Esophagus muscularis mucosa (tissue), 4 donors: Measurements from ENCODE around the gene CXCL17. TPM values are rescaled to one million over a fixed set of nuclear protein-coding genes. Genes with fewer than 3 reads are reported as not detected.
"Not testable (repeated sequence)": the region's sequence is repeated elsewhere in the genome, so short reads cannot be mapped to it uniquely, and the experiment has no call there.

Experiments
- DNase-seq: peaks from one replicate; pipeline ENCODE4 v3.0.0-alpha.2; 2017; ENCODE audit errors: extremely low spot score
- H3K27ac ChIP-seq, 4 donors: fragments of 200-600 bp; sonication (generic); replicated peaks in 1 of 4; 1 replicate in 3 of 4; 2 replicates in 1 of 4; pipeline ENCODE4 v1.5.1; 2016 to 2019; ENCODE audit warnings: mild to moderate bottlenecking in 1 of 4
- H3K27me3 ChIP-seq, 4 donors: fragments of 200-600 bp; sonication (generic); one replicate each; pipeline versions ENCODE4 v1.5.1 to v1.6.0; 2016 to 2019
- H3K36me3 ChIP-seq, 4 donors: fragments of 200-600 bp; sonication (generic); one replicate each; pipeline ENCODE4 v1.5.1; 2016 to 2019
- H3K4me1 ChIP-seq, 4 donors: fragments of 200-600 bp; sonication (generic); one replicate each; pipeline ENCODE4 v1.5.1; 2016 to 2019
- H3K4me3 ChIP-seq, 4 donors: fragments of 200-600 bp; sonication (generic); 1 replicate in 2 of 4; 2 replicates in 2 of 4; pipeline ENCODE4 v1.5.1; 2016 to 2019; ENCODE audit warnings: mild to moderate bottlenecking in 4 of 4, moderate library complexity in 1 of 4
- H3K9me3 ChIP-seq, 4 donors: fragments of 200-600 bp; sonication (generic); 1 replicate in 3 of 4; 2 replicates in 1 of 4; pipeline ENCODE4 v1.5.1; 2016 to 2019
- EP300 ChIP-seq: sonication (generic); formaldehyde crosslinking; IDR thresholded peaks from one replicate; pipeline ENCODE4 v1.6.1; 2017; ENCODE audit warnings: antibody characterized with exemption
- POLR2A ChIP-seq: fragments of 450-650 bp; IDR thresholded peaks from one replicate; pipeline ENCODE4 v1.6.1; 2017; ENCODE audit warnings: antibody characterized with exemption, moderate library complexity, mild to moderate bottlenecking, low read depth
- POLR2AphosphoS5 ChIP-seq, 2 donors: sonication (generic); formaldehyde crosslinking; IDR thresholded peaks; one replicate each; pipeline ENCODE4 v1.6.1; 2017; ENCODE audit warnings: antibody characterized with exemption in 2 of 2
- whole genome bisulfite sequencing: methylation state at CpG from one replicate; pipeline ENCODE4 v1.1.5; 2018; 5-methylcytosine and 5-hydroxymethylcytosine counted together
- intact Hi-C: fragments of 100-400 bp; cut with DNase I; formaldehyde crosslinking; loops from one replicate; pipeline ENCODE4 v1.15.1; 2023
- total RNA-seq, 4 donors: library from RNA; depleted of rRNA; stranded (reverse); fragments of >200 nt; gene quantifications; one replicate each; pipeline versions ENCODE4 v1.1.0 to v1.2.1, GENCODE V29; 2016
- TF ChIP-seq, protein P1 (sequence below), 3 experiments: fragments of 200-600 bp in 2 of 3; fragments of 450-650 bp in 1 of 3; sonication (generic) in 2 of 3; IDR thresholded peaks; one replicate each; pipeline ENCODE4 v1.5.1; 2017 to 2019; ENCODE audit warnings: antibody characterized with exemption in 3 of 3, mild to moderate bottlenecking in 2 of 3, moderate library complexity in 1 of 3

The CXCL17 gene
- total RNA-seq = 1 to 10 TPM in 1 of 4 donors, not detected in 3; 1.2 TPM

- 99% methylated on average over 7 of the region's 7 CpGs for WGBS
- intact Hi-C loops = no loop called here
- no peak within 1 kb of the TSS for H3K4me3 ChIP-seq
- H3K36me3 ChIP-seq = no peaks in the 10 kb centered on the region
- no peaks in the 10 kb centered on the region for H3K9me3 ChIP-seq
- H3K4me1 ChIP-seq = peaks cover 0 to 7% (median 2%) of the 10 kb centered on the region in 4 donors
- H3K27me3 ChIP-seq = peaks cover 0 to 4% (median 0%) of the 10 kb centered on the region in 4 donors
- no peak for DNase-seq
- TF ChIP-seq POLR2AphosphoS5 (IDR thresholded peaks at IDR 0.05) = no peak
- H3K27ac ChIP-seq = no peak within 1 kb of the TSS
Measured at GRCh38 chr19:42442833-42443232, at the start of gene CXCL17. Gene CXCL17 (minus strand): TSS chr19:42442946. CDS start chr19:42442832, 114 bp downstream.

DNA sequence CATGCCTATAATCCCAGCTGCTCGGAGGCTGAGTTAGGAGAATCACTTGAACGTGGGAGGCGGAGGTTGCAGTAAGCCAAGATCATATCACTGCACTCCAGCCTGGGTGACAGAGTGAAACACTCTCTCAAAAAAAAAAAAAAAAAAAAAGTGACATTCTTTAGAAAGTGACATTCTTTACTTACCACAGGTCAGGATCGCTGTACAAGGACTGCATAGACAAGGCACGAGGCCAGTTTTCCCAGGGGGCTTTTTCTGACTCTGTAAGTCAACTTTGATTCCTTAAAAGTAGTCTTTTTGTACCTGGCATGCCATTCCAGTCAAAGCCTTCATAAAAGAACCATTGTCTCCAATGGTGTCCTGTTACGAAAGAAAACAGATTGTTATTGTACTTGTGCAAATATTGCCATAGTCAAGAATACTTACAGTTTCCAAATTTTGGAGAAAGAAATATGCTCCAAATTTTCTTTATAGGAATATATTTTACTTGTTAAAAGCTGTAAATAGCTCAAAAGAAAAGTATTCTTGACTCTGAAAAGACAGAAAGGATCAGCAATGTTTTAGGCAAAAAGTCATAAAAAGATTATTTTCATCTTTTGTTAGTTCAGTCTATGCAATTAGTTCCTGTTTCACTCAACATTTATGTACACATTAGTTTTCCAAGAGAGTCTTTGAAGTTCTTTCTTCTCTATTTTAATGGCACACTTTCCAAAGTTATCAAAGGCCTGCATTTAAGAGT, 46.2 kb upstream of the CXCL17 start:
- DNase-seq = no peak
- WGBS = 83% methylated on average over 6 of the region's 6 CpGs
- Histone ChIP-seq H3K36me3 (no peaks in the 10 kb centered on the region), H3K27ac (no peak overlapping the region), H3K4me3 (no peak overlapping the region), H3K4me1 (no peaks in the 10 kb centered on the region), H3K9me3 (no peaks in the 10 kb centered on the region), H3K27me3 (no peaks in the 10 kb centered on the region)
- intact Hi-C loops = no loop called here
- no peak for TF ChIP-seq POLR2AphosphoS5 (IDR thresholded peaks at IDR 0.05)
- TF ChIP-seq, protein P1, sequence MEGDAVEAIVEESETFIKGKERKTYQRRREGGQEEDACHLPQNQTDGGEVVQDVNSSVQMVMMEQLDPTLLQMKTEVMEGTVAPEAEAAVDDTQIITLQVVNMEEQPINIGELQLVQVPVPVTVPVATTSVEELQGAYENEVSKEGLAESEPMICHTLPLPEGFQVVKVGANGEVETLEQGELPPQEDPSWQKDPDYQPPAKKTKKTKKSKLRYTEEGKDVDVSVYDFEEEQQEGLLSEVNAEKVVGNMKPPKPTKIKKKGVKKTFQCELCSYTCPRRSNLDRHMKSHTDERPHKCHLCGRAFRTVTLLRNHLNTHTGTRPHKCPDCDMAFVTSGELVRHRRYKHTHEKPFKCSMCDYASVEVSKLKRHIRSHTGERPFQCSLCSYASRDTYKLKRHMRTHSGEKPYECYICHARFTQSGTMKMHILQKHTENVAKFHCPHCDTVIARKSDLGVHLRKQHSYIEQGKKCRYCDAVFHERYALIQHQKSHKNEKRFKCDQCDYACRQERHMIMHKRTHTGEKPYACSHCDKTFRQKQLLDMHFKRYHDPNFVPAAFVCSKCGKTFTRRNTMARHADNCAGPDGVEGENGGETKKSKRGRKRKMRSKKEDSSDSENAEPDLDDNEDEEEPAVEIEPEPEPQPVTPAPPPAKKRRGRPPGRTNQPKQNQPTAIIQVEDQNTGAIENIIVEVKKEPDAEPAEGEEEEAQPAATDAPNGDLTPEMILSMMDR (IDR thresholded peaks at IDR 0.05) = no peak
- TF ChIP-seq POLR2A = no peak
- no peak for TF ChIP-seq EP300

DNA sequence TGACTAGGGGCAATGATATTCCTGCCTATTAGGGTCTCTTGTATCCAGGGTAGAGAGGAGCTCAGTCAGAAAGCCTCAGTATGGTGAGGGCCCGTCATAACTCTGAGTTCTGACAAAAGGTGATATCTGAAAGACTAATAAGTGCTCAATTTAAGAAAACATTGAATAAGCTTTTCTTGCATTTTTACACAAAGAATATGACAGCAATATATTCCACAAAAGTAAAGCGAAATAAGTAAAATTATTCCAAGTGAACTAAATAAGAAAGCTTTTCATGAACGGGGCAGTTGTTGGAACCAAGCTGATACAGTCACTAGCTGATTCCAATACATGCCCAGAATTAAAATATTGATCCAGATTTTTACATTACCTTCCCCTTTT, 45.0 kb upstream of the CXCL17 start:
- Histone ChIP-seq H3K4me1 (no peaks in the 10 kb centered on the region), H3K36me3 (no peaks in the 10 kb centered on the region), H3K27me3 (no peaks in the 10 kb centered on the region), H3K4me3 (no peak overlapping the region), H3K27ac (no peak overlapping the region), H3K9me3 (no peaks in the 10 kb centered on the region)
- no peak for DNase-seq
- 92% methylated on average over 3 of the region's 3 CpGs for WGBS
- intact Hi-C loops = no loop called here
- TF ChIP-seq EP300 (no peak), POLR2AphosphoS5 (IDR thresholded peaks at IDR 0.05) (no peak), POLR2A (no peak)
- TF ChIP-seq, protein P1 (IDR thresholded peaks at IDR 0.05) = no peak

DNA sequence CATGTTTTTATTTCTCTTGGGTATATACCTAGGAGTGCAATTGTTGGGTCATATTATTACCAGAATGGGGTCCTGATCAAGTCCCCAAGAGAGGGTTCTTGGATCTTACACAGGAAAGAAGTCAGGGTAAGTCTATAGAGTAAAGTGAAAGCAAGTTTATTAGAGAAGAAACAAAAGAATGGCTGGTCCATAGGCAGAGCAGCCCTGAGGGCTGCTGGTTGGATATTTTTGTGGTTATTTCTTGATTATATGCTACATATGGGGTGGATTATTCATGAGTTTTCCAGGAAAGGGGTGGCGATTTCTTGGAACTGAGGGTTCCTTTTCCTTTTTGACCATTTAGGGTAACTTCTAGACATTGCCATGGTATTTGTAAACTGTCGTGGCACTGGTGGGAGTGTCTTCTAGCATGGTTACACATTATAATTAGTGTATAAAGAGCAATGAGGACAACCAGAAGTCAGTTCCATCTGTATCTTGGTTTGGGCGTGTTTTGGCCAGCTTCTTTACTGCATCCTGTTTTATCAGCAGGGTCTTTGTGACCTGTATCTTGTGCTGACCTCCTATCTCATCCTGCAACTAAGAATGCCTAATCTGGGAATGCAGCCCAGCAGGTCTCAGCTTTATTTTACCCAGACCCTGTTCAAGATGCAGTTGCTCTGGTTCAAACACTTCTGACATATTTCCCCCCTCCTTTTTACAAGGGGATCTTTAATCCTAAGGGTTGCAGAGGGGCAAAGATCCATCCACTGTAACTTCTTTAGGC, 44.5 kb upstream of the CXCL17 start:
- Histone ChIP-seq H3K9me3 (no peaks in the 10 kb centered on the region), H3K36me3 (no peaks in the 10 kb centered on the region), H3K27ac (no peak overlapping the region), H3K4me3 (no peak overlapping the region), H3K27me3 (no peaks in the 10 kb centered on the region), H3K4me1 (no peaks in the 10 kb centered on the region)
- TF ChIP-seq POLR2AphosphoS5 (IDR thresholded peaks at IDR 0.05) (no peak), POLR2A (no peak), EP300 (no peak)
- TF ChIP-seq, protein P1 (IDR thresholded peaks at IDR 0.05) = no peak
- WGBS = 80% methylated on average over 3 of the region's 3 CpGs
- no peak for DNase-seq
- intact Hi-C loops = no loop called here

GRCh38 chr19:42485036-42485435, 42.3 kb upstream of the CXCL17 start:
- H3K36me3 ChIP-seq, H3K9me3 ChIP-seq, H3K27me3 ChIP-seq, H3K27ac ChIP-seq, H3K4me3 ChIP-seq, DNase-seq, H3K4me1 ChIP-seq, intact Hi-C loops: not testable (repeated sequence)
- 70% methylated on average over 4 of the region's 4 CpGs for WGBS
